H54 (cell line): ENCODE measurements around the gene FAM53B.

Source experiments
- DNase-seq: peaks from one replicate; pipeline ENCODE4 v3.0.0; 2011; ENCODE audit warnings: low spot score, mixed read lengths; ENCODE audit not compliant: insufficient read length
- FAIRE-seq: peaks from 3 replicates; lab custom pipeline; 2011; peaks lifted over from hg19 to GRCh38; lab: Jason Lieb, UNC
- POLR2A ChIP-seq: IDR thresholded peaks from 2 replicates; pipeline ENCODE4 v1.6.1; 2011; ENCODE audit warnings: low read depth, mild to moderate bottlenecking, low read length

Gene FAM53B

DNA sequence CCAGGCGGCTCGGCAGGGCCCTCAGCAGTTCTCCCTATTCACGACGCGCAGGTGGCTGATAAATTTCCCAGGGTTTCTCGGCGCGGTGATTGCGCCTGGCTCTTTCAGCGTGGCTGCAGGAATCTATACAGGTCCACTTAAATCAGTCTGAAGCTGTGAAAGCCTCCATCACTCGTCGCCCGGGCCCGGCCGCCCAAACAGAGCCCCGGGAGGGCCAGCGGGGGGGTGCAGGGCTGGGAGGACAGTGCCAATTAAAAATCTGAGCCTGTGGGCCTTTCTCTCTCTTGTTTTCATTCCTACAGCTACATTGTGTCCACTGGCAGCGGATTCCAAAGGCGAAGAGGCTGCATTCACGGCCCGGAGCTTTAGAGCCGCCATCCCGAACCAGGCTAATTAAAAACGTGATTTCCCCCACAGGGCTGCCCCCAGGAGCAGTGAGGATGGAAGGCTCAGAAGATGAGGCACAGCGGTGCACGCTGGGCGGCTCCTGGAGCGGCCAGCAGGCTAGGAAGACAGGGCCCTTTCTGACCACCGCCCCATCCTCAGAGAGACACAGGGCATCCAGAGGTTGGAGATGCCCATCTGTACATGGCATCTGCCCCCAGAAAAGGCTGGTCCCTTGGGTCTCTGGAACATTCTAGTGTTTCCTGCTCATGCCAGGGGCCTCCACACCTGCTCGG, 100.7 kb downstream of the FAM53B start:
- DNase-seq (no peak), FAIRE-seq (no peak)
- no peak for TF ChIP-seq POLR2A

DNA sequence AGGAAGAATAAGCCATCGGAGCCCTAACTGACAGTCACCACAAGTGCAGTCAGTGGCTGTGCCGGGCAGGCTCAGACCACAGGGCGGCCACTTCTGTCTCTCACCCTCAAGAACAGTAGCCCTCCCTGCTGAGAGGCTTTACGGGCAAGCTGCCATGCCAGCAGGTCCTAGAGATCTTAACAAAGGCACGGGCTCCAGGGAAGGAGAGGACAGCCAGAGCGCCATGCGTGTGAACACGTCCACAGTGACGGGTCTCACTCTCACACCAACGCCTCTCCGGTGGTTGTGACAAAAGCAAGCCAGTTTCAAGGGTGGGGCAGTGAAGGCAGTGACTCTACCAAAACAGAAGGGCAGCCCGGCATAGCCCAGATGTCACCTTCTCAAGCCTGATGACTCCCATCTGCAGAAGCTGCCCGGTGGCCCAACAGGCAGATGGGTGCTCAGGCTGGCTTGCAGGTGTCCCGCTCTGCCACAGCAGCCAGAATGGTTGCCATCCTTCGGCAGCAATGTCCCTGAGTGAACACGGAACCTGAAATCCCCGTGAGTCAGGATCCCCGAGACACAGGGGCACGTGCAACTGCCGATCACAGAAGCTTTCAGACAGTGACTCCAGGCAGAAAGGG, 102.0 kb downstream of the FAM53B start:
- FAIRE-seq (no peak), DNase-seq (no peak)
- no peak for TF ChIP-seq POLR2A

DNA sequence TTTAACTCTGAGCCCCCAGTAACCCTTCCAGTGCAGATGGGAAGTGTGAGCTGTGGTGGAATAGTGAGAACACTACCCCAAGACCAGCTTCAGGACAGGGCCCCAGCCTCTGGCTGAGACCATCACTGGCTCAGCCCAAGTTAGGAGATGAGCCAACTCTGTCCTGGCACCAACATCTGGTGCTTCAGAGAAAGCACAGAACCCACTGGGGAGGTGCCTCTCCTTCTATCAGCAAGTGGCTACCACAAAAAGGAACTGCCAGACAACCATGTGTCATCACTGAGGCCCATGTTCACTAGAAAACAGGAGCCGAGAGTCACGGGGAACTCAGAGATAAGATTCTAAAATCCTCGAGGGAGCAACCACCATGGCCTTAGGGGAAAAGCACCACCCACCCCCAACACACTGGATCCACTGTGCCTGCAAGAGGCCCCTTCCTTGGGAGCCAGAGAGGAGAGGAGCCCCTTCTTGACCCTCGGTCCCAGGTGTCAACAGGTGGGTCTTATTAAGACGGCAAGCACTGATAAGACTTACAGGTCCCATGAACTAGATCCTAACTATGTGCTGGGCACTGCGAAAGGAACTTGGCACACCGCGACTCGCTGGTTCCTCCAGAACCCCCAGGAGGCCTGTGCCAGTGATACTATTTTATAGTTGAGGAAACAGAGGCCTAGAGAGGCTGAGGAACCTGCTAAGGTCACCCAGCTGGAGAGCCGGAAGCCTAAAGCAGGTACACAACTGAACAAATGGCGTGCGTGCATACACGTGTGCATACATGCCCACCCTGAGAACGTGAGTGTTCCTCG, 102.7 kb downstream of the FAM53B start:
- no peak for TF ChIP-seq POLR2A
- FAIRE-seq, result no peak
- peak; percentile 18 for DNase-seq

DNA sequence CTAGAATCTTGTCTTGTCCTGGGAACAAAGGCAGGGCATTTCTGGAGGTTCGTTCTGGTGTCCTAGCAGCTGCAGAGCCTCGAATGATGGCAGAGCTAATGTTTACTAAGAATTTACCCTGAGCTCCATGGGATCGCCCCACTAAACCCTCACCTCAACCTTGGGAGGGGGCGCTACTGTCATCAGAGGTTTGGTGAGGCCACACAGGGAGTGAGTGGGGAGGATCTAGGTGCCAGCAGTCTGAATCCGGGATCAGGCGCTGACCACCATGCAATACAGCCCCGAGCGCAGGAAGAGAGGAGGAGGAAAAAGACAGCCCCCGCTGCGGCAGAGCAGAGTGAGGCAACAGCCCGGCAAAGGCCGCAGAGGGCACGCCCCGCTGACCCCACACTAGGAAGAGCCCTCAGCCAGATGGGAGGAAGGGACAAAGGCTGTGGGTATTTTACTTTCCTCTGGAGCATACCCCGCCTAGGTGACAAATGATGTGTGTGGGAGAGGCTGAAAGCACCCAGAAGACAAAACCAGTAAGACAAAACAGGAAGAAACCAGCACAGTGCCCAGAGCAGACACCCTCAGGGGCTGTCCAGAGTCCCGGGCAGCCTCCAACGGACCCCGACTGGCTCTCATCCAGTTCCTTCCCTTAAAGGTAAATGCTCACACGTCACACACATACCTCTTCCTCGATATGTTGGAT, 103.5 kb downstream of the FAM53B start:
- TF ChIP-seq POLR2A, result no peak
- FAIRE-seq (no peak), DNase-seq (no peak)

DNA sequence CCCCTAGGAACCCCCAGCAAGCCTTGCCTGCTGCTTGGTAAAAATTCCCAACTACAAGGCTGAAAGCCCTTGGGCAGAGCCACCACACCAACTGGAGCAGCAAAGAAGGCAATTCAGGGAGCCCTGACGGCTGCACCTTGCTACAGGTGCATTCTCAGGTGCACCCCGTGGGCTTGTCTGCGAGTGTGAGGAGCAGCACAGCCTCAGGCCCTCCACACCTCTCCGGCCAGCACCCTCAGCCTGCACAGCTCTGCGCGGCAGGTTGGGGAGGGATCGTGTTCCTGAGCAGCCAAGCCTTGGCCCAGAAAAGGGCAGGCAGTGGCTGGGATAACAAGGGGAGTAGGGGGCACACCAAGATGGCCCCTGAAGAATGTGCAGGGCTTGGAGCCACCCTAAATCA, 104.1 kb downstream of the FAM53B start:
- no peak for TF ChIP-seq POLR2A
- FAIRE-seq, result no peak
- DNase-seq, result no peak

DNA sequence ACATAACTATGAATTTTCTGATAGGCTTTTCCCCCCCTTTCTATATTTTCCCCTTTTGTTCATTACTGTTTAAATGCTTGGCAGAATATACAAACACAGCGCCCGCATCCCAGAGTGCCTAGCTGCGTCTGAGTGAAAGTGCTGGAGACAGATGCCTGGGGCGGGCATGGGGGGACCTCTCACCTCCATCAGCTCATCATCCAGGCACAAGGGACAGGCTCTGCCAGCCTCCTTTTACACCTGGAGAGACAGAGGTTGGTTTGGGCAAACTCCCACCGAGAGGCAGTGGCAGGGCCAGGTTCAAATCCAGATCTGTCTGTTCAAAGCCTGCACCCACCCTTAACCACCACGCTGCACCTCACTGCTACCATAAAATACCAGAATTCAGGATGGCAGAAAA, 104.5 kb downstream of the FAM53B start:
- DNase-seq (no peak), FAIRE-seq (no peak)
- no peak for TF ChIP-seq POLR2A

DNA sequence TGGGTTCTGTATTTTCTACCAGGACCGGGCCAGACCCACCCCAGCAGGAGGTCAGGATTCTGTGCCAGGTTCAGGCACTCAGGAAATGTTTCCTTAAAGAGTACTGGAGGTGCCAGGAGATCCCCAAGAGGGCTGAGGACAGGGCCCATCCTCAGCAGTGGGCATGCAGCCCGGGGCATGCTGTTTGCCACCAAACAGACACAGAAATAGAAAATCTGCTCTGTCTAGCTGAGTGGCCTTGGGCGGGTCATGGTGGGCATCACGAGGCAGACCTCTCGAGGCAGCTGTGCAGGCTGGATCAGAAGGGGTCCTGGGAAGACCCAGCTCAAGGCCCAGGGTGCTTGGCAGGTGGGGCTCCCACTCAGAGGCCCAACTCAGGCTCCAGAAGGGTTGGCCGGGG, 105.0 kb downstream of the FAM53B start:
- DNase-seq, result no peak
- TF ChIP-seq POLR2A, result no peak
- FAIRE-seq, result no peak

DNA sequence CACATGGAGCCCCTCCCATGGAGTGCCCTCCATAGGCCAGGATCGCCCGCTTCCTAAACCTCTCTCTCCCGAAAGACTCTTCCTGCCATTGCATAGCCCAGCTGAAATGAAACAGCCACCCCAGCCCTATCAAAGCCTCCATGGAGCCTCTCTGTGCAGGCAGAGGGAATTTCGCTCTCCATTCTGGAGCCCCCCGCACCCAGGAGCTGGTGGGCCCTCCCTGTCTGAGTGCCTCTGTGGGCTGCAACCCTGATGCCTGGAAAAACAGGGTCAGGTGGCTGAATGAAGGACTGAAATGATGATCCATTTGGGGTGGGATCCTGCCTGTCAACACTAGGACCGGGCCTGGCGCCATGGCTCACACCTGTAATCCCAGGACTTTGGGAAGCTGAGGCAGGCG, 106.4 kb downstream of the FAM53B start:
- FAIRE-seq (no peak), DNase-seq (no peak)
- no peak for TF ChIP-seq POLR2A

DNA sequence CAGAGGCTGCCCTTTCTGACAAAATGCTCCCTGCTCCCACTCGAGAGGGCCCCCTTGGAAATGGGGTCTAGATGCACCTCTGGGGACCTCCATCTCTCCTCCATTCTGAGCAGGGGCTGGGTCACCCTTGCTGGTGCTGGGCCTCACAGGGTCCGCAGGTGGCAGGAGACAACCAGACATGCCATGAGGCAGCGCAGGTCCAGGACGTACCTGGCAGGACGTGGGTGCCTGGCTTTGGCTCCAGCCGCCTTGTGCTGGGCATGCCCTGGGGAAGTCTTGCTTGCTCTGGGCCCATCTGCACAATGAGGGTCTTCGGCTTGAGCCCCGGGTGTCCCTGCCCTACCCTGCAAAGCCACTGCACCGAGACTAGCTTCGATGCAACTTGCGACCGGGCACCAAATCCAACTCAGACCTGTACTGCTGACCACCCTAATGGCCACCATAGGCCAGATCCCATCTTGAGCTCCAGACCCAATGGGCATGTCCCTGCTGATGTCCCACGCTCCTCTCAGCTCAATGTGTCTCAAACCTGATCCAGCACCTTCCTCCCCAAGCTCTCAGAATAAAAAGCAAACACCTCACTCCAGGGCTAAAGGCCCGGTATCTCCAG, 107.0 kb downstream of the FAM53B start:
- DNase-seq (no peak), FAIRE-seq (no peak)
- no peak for TF ChIP-seq POLR2A

DNA sequence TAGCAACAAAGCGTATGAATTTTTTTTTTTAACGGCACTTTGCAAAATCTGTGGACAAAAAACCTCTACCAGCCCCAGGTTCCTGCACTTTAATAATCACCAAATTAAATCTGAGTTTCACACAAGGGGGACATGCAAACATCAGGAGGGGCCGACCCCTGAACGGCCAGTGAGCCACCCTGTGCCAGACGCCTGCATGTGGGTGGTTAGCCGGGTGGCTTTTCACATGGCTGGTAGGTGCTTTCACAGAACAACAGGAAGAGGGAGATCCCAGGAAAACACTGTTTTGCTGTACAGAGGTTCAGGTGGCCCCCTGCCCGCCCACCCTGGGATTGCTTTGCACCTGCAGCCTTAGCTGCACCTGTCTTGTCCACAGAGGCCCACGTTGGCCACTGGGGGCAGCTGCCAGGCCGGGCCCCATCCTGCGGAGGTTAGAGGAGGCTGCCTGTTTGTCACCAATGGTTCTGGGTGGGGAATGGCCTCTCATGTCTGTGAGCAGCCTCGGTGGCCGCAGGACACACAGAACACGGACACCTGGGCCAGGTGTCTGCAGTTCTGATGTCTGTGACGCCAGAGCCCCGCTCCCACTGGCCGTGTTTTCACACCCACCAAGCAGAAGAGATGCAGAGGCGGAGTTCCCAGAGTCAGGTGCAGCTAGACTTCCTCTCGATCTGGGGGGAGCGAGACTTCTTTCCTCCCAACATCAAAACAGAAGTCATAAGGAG, 107.7 kb downstream of the FAM53B start:
- no peak for TF ChIP-seq POLR2A
- no peak for FAIRE-seq
- no peak for DNase-seq

DNA sequence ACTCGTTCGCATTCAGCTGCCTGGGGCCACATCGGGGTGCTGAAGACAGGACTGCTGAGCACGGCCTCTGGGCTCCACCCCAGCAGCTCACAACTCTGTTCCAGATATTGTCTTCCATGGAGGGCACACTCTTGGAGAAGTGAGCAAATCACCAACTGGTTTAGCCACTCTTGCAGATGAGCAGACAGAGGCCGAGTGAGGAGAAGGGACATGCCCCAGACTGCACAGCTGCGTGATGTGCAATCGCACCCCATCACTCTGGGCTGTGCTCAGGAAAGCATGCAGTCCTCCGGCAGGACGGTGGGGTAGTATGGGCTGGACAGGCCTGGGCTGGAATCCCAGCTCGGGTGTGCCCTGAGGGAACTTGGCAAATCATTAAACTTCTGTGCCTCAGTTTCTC, 111.6 kb downstream of the FAM53B start:
- no peak for TF ChIP-seq POLR2A
- no peak for DNase-seq
- no peak for FAIRE-seq

DNA sequence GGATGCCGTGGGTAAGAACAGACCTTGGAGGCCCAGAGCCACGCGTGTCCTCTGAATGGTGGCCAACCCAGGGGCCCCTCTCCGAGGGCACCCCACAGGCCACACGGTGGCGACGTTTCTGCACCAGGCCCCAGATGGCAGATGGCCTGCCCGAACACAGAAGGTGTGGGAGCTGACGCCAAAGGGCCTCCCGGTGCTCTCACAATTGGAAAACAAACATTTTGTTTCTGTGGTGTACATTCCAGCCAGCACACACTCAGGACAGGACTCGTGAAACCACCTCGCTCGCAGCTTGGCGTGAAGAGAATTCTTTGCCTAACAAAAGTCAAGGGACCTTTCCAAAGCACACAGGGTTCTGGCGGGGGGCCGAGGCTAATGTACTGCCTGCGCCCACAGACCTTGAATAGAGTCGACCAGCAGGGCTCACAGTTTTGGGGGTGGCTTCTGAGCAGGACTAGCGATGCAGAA, 112.1 kb downstream of the FAM53B start:
- no peak for TF ChIP-seq POLR2A
- no peak for DNase-seq
- FAIRE-seq, result no peak

DNA sequence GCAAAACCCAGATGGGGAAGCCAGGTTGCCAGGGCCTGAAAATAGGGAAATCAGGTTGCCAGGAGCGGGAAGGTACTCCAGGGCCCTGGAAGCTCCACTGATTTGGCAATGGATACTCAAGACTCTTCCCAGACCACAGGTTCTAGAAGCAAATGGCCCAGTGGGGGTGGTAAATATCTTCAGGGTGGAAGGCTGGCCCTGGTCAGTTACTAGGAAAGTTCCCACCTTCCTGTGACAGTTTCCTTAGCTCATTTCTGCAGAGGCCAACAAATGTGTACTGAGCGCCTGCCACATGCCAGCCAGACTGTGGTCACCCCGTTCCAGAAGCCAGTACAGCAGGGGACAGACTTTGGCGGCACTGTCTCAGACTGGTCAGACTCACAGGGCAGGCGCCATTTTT, 113.6 kb downstream of the FAM53B start:
- FAIRE-seq, result no peak
- no peak for DNase-seq
- no peak for TF ChIP-seq POLR2A
